ENCODE measurements around the gene GPR152.
A peak's percentile ranks its signal among the peaks of the same experiment; 100 is the strongest.
"Not testable (repeated sequence)": the region's sequence is repeated elsewhere in the genome, so short reads cannot be mapped to it uniquely, and the experiment has no call there.

GPR152 gene

GRCh38 chr11:67439321-67440228, 13.0 kb downstream of the GPR152 start:
- DNase-seq, result peak; percentile 16 to 41

DNA sequence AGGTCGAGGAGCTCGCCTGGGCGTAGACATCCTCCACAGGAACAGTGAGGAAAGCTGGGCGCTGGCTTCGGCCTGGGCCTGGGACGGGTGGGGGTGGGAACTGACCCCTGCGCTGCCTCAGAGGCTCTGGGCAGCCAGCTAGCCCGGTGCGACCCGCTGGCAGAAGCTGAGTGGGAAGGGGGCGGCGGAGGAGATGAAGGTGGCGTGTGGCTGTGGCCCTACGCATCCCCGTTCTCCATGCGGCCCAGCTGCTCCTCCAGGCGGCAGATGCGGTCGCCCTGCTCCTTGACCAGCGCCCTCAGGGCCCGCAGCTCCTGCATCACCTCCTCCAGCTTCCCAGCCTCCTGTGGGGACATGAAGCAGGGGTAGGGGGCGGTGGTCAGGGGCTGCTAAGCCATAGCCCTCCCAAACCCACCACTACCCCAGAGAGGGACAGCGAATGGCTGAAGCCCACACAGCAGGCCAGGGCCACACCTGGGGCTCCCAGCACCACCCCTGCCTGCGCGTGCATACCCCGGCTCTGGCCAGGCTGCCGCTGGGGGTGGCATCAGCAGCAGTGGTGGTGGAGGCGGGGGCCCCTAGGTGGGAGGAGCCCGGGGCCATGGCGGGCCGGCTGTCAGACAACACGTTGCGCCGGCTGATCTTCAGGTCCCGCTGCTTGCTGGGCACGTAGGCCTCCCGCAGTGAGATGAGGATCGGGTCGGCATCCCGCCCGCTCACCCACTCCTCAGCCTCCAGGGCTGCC, 14.2 kb downstream of the GPR152 start:
- no peak for DNase-seq

- no peak for DNase-seq
Measured at GRCh38 chr11:67437809-67438157, 14.7 kb downstream of the GPR152 start.

DNA sequence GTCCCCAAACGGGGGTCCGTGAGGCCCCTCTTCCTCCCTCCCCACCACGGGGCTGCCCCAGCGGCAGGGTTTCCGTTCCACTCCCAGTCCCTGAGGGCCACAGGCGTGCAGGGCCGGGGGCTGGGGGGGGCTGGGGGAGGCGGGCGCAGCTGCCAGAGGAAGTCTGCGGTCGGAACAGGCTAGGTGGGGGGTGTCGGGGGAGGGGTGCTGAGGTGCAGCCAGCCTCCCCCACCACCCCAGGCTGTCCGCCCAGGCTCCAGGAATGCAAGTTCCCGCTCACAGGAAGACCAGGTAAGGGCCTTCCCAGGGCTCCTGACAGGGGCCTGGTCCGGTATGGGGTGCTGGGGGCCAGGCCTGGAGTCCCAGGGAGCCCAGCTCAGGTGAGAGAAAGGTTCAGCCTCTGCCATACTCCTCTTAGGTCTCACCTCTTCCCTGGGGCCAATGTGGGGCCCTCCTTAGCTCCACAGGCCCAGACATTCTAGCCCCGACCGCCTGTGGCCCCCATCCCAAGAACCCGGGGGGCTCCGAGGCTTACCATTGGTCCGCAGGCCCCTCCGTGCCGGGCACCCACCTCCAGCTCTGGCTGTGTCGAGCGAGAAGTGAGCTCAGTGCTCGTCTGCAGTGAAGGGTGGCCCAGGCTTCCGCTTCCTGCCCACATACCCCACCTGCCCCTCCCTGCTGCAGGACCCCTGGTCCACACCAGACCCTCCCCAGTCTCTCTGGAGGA, 15.3 kb downstream of the GPR152 start, which contains the start of gene PTPRCAP:
Gene PTPRCAP (minus strand): TSS at position 601 of the 727 bp plus-strand sequence. CDS start 63 bp downstream, at position 538.
- no peak for DNase-seq

- peak in 1 of 2 experiments; percentile 38 for DNase-seq
Measured at GRCh38 chr11:67436459-67437081, 16.0 kb downstream of the GPR152 start.

- DNase-seq, result no peak
Measured at GRCh38 chr11:67435727-67436458, 16.6 kb downstream of the GPR152 start.

DNA sequence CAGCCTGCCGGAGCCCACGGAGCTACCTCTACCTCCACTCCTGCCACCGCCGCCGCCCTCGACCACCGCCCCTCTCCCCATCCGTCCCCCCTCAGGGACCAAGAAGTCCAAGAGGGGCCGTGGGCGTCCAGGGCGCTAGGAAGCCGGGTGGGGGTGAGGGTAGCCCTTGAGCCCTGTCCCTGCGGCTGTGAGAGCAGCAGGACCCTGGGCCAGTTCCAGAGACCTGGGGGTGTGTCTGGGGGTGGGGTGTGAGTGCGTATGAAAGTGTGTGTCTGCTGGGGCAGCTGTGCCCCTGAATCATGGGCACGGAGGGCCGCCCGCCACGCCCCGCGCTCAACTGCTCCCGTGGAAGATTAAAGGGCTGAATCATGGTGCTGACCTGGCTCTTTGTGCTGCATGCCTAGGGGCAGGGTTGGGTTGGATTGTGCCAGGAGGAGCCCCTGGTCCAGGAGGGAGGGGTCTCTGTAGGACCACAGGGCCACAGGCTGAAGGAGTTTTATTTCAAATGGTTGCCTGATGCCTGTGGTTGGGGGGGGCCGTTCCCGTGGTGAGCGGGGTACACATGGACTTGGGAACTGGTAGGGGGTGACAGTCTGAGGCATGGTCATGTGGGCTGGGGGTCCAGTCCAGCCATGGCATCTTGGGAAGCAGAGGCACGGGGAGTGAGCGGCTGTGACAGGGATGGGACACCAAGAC, 17.4 kb downstream of the GPR152 start:
- no peak for DNase-seq

DNA sequence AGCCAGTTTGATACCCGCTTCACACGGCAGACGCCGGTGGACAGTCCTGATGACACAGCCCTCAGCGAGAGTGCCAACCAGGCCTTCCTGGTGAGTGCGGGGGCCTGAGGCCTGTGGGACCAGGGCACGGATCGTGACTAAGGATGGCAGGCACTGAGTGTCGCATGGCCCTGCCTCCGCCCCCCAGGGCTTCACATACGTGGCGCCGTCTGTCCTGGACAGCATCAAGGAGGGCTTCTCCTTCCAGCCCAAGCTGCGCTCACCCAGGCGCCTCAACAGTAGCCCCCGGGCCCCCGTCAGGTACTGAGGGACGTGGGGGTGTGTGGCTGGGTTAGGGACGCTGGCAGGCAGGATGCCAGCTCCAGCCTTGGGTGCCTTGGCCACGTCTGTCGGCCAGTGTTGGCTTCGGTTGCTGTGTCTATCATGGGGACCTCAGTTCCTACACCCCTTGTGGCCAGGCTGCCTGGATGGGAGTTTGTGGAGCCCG, 18.1 kb downstream of the GPR152 start:
- no peak for DNase-seq

DNA sequence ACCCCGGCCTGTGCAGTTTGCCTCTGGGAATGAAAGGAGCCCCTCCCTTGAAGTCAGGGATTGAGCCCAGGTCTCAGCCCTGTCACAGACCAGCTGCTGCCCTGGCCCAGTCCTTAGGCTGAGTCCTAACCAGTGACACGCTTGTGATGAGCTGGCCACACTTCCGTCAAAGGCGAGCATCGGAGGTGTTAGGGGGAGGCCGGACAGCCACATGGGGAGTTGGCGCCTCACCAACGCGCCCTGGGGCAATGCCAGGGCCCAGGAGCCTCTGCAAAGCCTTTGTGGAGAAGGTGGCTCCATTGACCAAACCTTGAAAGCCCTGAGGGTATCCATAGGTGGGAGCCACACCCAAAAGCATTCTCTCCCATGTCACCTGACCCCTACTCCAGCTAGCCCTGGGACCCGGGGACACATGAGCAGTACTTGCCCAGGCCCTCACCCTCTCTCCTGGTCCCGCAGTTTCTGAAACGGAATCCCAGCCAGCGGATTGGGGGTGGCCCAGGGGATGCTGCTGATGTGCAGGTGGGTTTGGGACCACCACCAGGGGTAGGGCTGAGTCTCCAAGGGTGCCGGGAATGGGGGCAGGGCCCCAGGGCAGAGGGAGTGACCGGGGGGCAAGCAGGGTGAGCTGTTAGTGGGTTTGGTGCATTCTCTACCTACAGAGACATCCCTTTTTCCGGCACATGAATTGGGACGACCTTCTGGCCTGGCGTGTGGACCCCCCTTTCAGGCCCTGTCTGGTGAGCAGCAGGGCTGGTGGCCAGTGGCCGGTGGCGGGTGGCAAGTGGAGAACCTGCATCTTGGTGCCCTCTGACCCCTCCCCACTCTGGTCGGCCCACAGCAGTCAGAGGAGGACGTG, 18.8 kb downstream of the GPR152 start:
- DNase-seq, result no peak

DNA sequence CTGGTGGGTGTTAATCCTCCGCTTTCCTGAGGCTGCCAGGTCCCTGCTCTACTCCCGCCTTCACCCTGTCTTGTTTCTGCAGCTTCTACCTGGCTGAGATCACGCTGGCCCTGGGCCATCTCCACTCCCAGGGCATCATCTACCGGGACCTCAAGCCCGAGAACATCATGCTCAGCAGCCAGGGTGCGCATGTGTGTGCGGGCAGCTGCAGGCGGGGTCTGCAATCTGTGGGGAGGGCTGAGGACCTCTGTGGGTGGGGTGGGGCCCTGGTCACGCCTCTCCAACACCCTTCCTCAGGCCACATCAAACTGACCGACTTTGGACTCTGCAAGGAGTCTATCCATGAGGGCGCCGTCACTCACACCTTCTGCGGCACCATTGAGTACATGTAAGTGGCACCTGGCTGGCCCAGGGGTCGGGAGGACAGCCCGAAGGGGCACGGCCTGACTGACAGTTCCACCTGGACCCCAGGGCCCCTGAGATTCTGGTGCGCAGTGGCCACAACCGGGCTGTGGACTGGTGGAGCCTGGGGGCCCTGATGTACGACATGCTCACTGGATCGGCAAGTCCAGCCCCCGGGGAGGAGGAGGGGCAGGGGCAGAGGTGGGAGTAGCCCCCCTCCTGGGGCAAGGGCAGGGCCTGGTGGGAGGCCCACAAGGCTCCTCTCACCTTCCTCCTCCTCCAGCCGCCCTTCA, 19.7 kb downstream of the GPR152 start:
- no peak for DNase-seq

DNA sequence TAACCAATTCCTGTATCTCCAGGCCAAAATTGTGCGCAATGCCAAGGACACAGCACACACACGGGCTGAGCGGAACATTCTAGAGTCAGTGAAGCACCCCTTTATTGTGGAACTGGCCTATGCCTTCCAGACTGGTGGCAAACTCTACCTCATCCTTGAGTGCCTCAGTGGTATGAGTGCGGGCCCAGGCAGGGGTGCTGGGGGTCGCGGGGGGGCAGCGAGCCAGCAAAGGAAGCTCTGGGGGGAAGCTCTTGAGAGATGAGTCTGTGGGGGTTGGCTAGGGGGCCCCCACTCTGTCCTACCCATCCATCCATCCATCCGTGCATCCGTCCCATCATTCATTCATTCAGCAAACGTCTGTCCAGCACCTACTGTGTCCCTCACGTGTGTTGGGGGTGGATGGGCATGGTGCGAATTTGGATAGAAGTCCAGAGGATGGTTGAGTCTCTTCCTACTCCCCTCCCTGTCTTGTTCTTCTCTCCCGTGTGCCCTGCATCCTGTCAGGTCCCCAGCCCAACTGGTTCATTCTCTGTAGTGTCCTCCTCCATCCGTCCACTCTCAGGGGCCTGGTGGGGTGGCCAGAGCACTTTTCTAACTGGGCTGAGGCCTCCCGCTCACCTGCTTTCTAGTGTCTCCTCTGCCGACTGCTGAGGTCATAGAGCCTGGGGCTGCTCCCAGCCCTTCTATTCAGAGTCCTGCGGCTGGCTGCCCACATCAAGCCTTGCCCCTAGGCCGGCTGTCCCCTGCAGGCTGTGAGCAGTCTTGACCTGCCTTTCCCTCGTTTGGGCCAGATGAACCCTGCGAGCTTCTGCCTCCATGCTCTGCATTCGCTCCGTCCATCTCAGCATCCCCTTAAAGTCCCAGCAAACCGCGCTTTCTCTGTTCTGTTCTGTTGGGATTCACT, 20.9 kb downstream of the GPR152 start:
- DNase-seq, result no peak

GRCh38 chr11:67429722-67430121, 22.8 kb downstream of the GPR152 start:
- no peak for DNase-seq

DNA sequence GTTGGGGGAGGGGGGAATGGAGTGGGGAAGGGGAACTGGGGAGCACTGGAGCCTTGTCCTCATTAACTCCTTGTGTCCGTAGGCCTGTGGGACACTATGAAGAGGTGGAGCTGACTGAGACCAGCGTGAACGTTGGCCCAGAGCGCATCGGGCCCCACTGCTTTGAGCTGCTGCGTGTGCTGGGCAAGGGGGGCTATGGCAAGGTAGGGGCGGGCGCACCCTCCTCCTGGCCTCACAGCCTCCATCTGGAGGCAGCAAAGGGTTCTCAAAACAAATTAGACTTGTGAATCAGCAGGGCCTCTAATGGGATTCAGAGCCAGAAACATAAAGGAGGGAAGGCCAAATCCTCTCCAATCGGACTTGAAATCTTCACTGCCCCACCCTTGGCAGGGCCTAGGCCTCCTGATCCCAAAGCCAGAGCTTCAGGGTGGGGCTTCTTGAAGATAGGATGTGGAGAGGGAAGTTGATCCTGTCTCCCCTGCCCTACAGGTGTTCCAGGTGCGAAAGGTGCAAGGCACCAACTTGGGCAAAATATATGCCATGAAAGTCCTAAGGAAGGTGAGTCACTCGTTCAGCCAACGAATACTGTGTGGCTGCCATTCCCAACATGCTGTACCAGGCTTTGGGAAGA, 23.4 kb downstream of the GPR152 start:
- no peak for DNase-seq

DNA sequence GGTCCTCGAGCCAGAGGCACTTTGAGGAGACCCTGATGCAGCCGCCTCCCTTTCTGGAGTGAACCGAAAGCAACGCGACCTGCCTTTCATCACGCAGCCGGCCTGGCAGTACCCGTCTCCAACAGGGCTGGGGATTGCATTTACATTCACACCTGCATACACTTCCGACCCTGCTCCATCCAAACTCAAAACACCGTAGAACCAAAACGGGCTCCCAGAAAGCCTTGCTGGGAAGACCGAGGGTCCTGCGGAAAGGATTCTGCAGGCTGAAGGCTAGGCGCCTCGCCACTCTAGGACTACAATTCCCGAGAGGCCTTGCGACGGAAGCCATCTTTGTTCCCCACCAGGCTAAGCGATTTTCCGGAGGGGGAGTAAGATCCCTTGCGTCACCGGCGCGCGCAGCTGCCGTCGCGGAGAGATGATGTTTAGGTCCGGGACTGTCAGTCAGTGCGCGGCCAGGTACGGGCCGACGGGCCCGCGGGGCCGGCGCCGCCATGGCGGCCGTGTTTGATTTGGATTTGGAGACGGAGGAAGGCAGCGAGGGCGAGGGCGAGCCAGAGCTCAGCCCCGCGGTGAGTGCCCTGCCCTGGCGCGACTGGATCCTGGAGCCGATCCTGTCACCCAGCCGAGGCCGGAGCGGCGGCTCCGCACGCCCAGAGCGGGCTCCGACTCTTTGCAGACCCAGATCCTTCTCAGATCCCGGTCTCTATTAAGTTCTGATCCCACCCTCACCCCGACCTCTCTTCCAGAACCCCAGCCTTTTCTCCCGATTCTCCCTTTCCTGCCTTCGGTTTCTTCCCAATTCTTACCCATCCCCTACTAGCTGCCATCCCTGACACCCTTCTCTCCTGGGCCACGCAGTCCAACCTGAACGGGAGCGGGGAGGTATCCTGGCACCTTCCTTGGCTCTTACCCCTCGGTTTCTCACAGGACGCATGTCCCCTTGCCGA, 24.2 kb downstream of the GPR152 start, which contains the start of gene RPS6KB2:
Gene RPS6KB2 (plus strand): TSS at position 443 of the 950 bp plus-strand sequence. CDS start 52 bp downstream, at position 495.
- DNase-seq, result peak; percentile 96 to 99

- not testable (repeated sequence) for DNase-seq
Measured at GRCh38 chr11:67427364-67427859, 25.1 kb downstream of the GPR152 start.

DNA sequence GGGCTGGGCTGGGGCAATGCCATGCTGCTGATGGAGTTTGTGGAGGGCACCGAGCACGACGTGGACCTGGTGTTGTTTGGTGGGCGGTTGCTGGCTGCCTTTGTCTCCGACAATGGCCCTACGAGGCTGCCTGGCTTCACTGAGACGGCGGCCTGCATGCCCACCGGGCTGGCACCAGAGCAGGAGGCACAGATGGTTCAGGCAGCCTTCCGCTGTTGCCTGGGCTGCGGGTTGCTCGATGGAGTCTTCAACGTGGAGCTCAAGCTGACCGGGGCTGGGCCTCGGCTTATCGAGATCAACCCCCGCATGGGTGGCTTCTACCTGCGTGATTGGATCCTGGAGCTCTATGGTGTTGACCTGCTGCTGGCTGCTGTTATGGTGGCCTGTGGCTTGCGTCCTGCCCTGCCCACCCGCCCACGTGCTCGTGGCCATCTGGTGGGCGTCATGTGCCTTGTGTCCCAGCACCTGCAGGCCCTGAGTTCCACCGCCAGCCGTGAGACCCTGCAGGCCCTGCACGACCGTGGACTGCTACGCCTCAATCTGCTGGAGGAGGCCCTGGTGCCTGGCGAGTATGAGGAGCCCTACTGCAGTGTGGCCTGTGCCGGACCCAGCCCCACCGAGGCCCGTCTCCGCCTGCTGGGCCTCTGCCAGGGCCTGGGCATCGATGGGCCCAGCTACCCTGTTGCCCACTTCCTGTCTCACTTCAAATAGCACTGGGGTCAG, 28.5 kb downstream of the GPR152 start:
- DNase-seq, result no peak

Data from NCI-H526 (cell line).